ENCODE measurements around the gene PARVA. TPM values are rescaled to one million over a fixed set of nuclear protein-coding genes. Genes with fewer than 3 reads are reported as not detected.

Gene PARVA
- total and polyA plus RNA-seq, 2 of the 4 experiments (the other 2 are of a cell fraction): 65.2 to 80.2 TPM

GRCh38 chr11:12472401-12473005 is 95.1 kb downstream of the PARVA start:
- Histone ChIP-seq H3K27ac (ENCODE audit: insufficient read depth, low read length) (no peak overlapping the region), H4K20me1 (ENCODE audit: insufficient read depth, low read length) (peaks cover 58% of the 10 kb centered on the region), H2AK9ac (replicated peaks; ENCODE audit: low read depth, low read length, poor library complexity) (no peak overlapping the region), H4K8ac (ENCODE audit: low read depth in 2 of 2, low read length in 2 of 2) (0 out of 4 replicates have a peak overlapping the region, but pooled peaks of 1 of the 2 experiments have one; percentile 20), H3K4me3 (ENCODE audit: insufficient read depth, low read depth, low read length) (no peak overlapping the region), H3K18ac (ENCODE audit: low read depth, low read length) (no peak overlapping the region), H2BK120ac (ENCODE audit: low read depth, low read length) (no peak overlapping the region), H3K9me1 (ENCODE audit: insufficient read depth, low read length) (peaks cover 31% of the 10 kb centered on the region), H3K56ac (ENCODE audit: extremely low read depth, insufficient read depth, low read length) (no peak overlapping the region), H2BK20ac (ENCODE audit: low read depth, low read length) (no peak overlapping the region), H3K4me1 (ENCODE audit: control insufficient read depth, insufficient read depth, low read length) (peaks cover 9% of the 10 kb centered on the region), H3K9ac (ENCODE audit: low read depth, low read length) (no peak overlapping the region), H3K4me2 (ENCODE audit: low read depth, low read length) (no peak overlapping the region), H4K91ac (ENCODE audit: insufficient read depth, low read depth, low read length) (no peak overlapping the region), H3K79me1 (ENCODE audit: low read depth in 1 of 2, low read length in 2 of 2) (peaks cover 51 to 95% of the 10 kb centered on the region in 2 experiments), H3K14ac (replicated peaks; ENCODE audit: low read depth, low read length) (no peak overlapping the region; the same call in 1 of the 2 replicates), H3K27me3 (ENCODE audit: control insufficient read depth, insufficient read depth, low read length) (no peaks in the 10 kb centered on the region), H3K4ac (ENCODE audit: low read depth, low read length) (no peak overlapping the region), H3K36me3 (ENCODE audit: control insufficient read depth, insufficient read depth, low read length) (peaks cover 39% of the 10 kb centered on the region), H3K9me3 (ENCODE audit: control insufficient read depth, insufficient read depth, low read length) (no peaks in the 10 kb centered on the region), H4K5ac (ENCODE audit: low read depth, low read length) (0 out of 2 replicates have a peak overlapping the region, but pooled peaks have one; percentile 46), H2AK5ac (ENCODE audit: low read depth, low read length) (peak overlapping the region; percentile 32; the same call in 1 of the 2 replicates), H3K23ac (ENCODE audit: low read depth, low read length) (peak overlapping the region; percentile 31; the same call in 1 of the 2 replicates), H2BK15ac (ENCODE audit: low read depth, low read length) (no peak overlapping the region), H2AFZ (replicated peaks; ENCODE audit: low read length, poor library complexity) (no peak overlapping the region), H2BK5ac (ENCODE audit: low read depth, low read length, poor library complexity, severe bottlenecking) (no peak overlapping the region)
- in situ Hi-C loops (cut with MboI; ENCODE audit: low sequenced_read_pairs): no loop called here
- dilution Hi-C loops (cut with HindIII; ENCODE audit: low sequenced_read_pairs, unreplicated experiment): no loop called here
- CTCF ChIA-PET: interaction anchor here (1.4 kb wide), 1 partner anchor 61 kb away, joined by 4 read pairs; no protein-coding TSS in a partner anchor
- no TSS peak for BruUV-seq (replicated peaks)
- POLR2A ChIA-PET (ENCODE audit: unreplicated experiment): no interaction called here
- no peak for DNase-seq
- no CpG with 5 or more reads among the region's 7 CpGs for WGBS, 2 experiments (ENCODE audit: extremely low coverage in 2 of 2, insufficient read length in 1 of 2)
- ATAC-seq (ENCODE audit: low read depth): no peak
- intact Hi-C loops (cut with micrococcal nuclease): no loop called here
- TF ChIP-seq RFX5 (IDR thresholded peaks at IDR 0.05; ENCODE audit: low read depth, low read length): no peak
- TF ChIP-seq USF2 (IDR thresholded peaks at IDR 0.05; ENCODE audit: low read depth, low read length): no peak
- TF ChIP-seq NFE2L2 (IDR thresholded peaks at IDR 0.05; ENCODE audit: low read depth, low read length): no peak
- no peak for TF ChIP-seq CEBPB (IDR thresholded peaks at IDR 0.05; ENCODE audit: low read depth, low read length)
